ENCODE results near the gene SPRR3.
"Not testable (repeated sequence)": the region's sequence is repeated elsewhere in the genome, so short reads cannot be mapped to it uniquely, and the experiment has no call there.

The SPRR3 gene

GRCh38 chr1:153021829-153022228, 20.3 kb downstream of the SPRR3 start:
- 64% methylated on average over 2 of the region's 2 CpGs for WGBS
- not testable (repeated sequence) for H3K4me1 ChIP-seq (ENCODE audit: insufficient read depth, low read length); H3K27ac ChIP-seq (ENCODE audit: low read depth, low read length)

GRCh38 chr1:153022340-153022739, 20.8 kb downstream of the SPRR3 start:
- not testable (repeated sequence) for H3K27ac ChIP-seq (ENCODE audit: low read depth, low read length); H3K9ac ChIP-seq (ENCODE audit: low read depth, low read length); H3K4me1 ChIP-seq (ENCODE audit: insufficient read depth, low read length); H3K4me3 ChIP-seq (ENCODE audit: low read length); H3K27me3 ChIP-seq (ENCODE audit: insufficient read depth, low read length); H3K36me3 ChIP-seq (ENCODE audit: insufficient read depth, low read length)
- WGBS = 92% methylated on average over 9 of the region's 9 CpGs
- peaks cover 10% of the 10 kb centered on the region; the same call in 1 of the 2 replicates for H3K9me3 ChIP-seq (ENCODE audit: insufficient read depth, low read depth, low read length)

More at GRCh38 chr1:153021829-153022228, 20.3 kb downstream of the SPRR3 start:
- H3K4me3 ChIP-seq (ENCODE audit: low read length); H3K36me3 ChIP-seq (ENCODE audit: insufficient read depth, low read length); H3K9ac ChIP-seq (ENCODE audit: low read depth, low read length); H3K27me3 ChIP-seq (ENCODE audit: insufficient read depth, low read length): not testable (repeated sequence)
- H3K9me3 ChIP-seq (ENCODE audit: insufficient read depth, low read depth, low read length) = peaks cover 10% of the 10 kb centered on the region; the same call in 1 of the 2 replicates

- Histone ChIP-seq H3K4me1 (ENCODE audit: insufficient read depth, low read length) (0 out of 2 replicates have a peak, but pooled peaks cover 7% of the 10 kb centered on the region), H3K36me3 (ENCODE audit: insufficient read depth, low read length) (no peaks in the 10 kb centered on the region), H3K9me3 (ENCODE audit: insufficient read depth, low read depth, low read length) (0 out of 2 replicates have a peak, but pooled peaks cover 6% of the 10 kb centered on the region), H3K27ac (ENCODE audit: low read depth, low read length) (no peak overlapping the region), H3K4me3 (ENCODE audit: low read length) (no peak overlapping the region), H3K9ac (ENCODE audit: low read depth, low read length) (no peak overlapping the region), H3K27me3 (ENCODE audit: insufficient read depth, low read length) (no peaks in the 10 kb centered on the region)
- 85% methylated on average over 7 of the region's 7 CpGs for WGBS
Observed at GRCh38 chr1:153023109-153023508, 21.6 kb downstream of the SPRR3 start.

- 88% methylated on average over 1 of the region's 1 CpG for WGBS
- no peaks in the 10 kb centered on the region for H3K27me3 ChIP-seq (ENCODE audit: insufficient read depth, low read length)
- H3K4me1 ChIP-seq (ENCODE audit: insufficient read depth, low read length) = 0 out of 2 replicates have a peak, but pooled peaks cover 7% of the 10 kb centered on the region
- no peaks in the 10 kb centered on the region for H3K36me3 ChIP-seq (ENCODE audit: insufficient read depth, low read length)
- H3K4me3 ChIP-seq (ENCODE audit: low read length) = no peak overlapping the region
- no peak overlapping the region for H3K9ac ChIP-seq (ENCODE audit: low read depth, low read length)
- 0 out of 2 replicates have a peak, but pooled peaks cover 2% of the 10 kb centered on the region for H3K9me3 ChIP-seq (ENCODE audit: insufficient read depth, low read depth, low read length)
- no peak overlapping the region for H3K27ac ChIP-seq (ENCODE audit: low read depth, low read length)
Observed at GRCh38 chr1:153024413-153024812, 22.9 kb downstream of the SPRR3 start.

GRCh38 chr1:153025797-153026196, 24.2 kb downstream of the SPRR3 start:
- no peak overlapping the region for H3K9ac ChIP-seq (ENCODE audit: low read depth, low read length)
- H3K4me3 ChIP-seq (ENCODE audit: low read length) = no peak overlapping the region
- H3K27me3 ChIP-seq (ENCODE audit: insufficient read depth, low read length) = no peaks in the 10 kb centered on the region
- H3K36me3 ChIP-seq (ENCODE audit: insufficient read depth, low read length) = no peaks in the 10 kb centered on the region
- no peak overlapping the region for H3K27ac ChIP-seq (ENCODE audit: low read depth, low read length)
- 100% methylated on average over 1 of the region's 1 CpG for WGBS
- 0 out of 2 replicates have a peak, but pooled peaks cover 2% of the 10 kb centered on the region for H3K9me3 ChIP-seq (ENCODE audit: insufficient read depth, low read depth, low read length)
- 0 out of 2 replicates have a peak, but pooled peaks cover 7% of the 10 kb centered on the region for H3K4me1 ChIP-seq (ENCODE audit: insufficient read depth, low read length)

- WGBS = 52% methylated on average over 1 of the region's 1 CpG
- no peak overlapping the region for H3K27ac ChIP-seq (ENCODE audit: low read depth, low read length)
- no peak overlapping the region for H3K4me3 ChIP-seq (ENCODE audit: low read length)
Observed at GRCh38 chr1:153028766-153029165, 27.2 kb downstream of the SPRR3 start.

GRCh38 chr1:153030895-153031294, 29.3 kb downstream of the SPRR3 start, which contains the start of gene SPRR1B:
SPRR1B (plus strand) TSS chr1:153031203; CDS start chr1:153032346, 1,143 bp downstream.
- Histone ChIP-seq H3K27me3 (ENCODE audit: insufficient read depth, low read length) (no peaks in the 10 kb centered on the region), H3K4me3 (ENCODE audit: low read length) (no peak within 1 kb of the TSS), H3K27ac (ENCODE audit: low read depth, low read length) (no peak within 1 kb of the TSS), H3K9ac (ENCODE audit: low read depth, low read length) (no peak within 1 kb of the TSS), H3K4me1 (ENCODE audit: insufficient read depth, low read length) (no peaks in the 10 kb centered on the region), H3K9me3 (ENCODE audit: insufficient read depth, low read depth, low read length) (no peaks in the 10 kb centered on the region), H3K36me3 (ENCODE audit: insufficient read depth, low read length) (no peaks in the 10 kb centered on the region)

More at GRCh38 chr1:153028766-153029165, 27.2 kb downstream of the SPRR3 start:
- Histone ChIP-seq H3K27me3 (ENCODE audit: insufficient read depth, low read length) (no peaks in the 10 kb centered on the region), H3K9me3 (ENCODE audit: insufficient read depth, low read depth, low read length) (no peaks in the 10 kb centered on the region), H3K9ac (ENCODE audit: low read depth, low read length) (no peak overlapping the region), H3K4me1 (ENCODE audit: insufficient read depth, low read length) (no peaks in the 10 kb centered on the region), H3K36me3 (ENCODE audit: insufficient read depth, low read length) (no peaks in the 10 kb centered on the region)

GRCh38 chr1:153032073-153032472, 30.5 kb downstream of the SPRR3 start:
- H3K4me3 ChIP-seq (ENCODE audit: low read length) = no peak overlapping the region
- no peaks in the 10 kb centered on the region for H3K4me1 ChIP-seq (ENCODE audit: insufficient read depth, low read length)
- no peak overlapping the region for H3K9ac ChIP-seq (ENCODE audit: low read depth, low read length)
- no peaks in the 10 kb centered on the region for H3K9me3 ChIP-seq (ENCODE audit: insufficient read depth, low read depth, low read length)
- no peak overlapping the region for H3K27ac ChIP-seq (ENCODE audit: low read depth, low read length)
- H3K36me3 ChIP-seq (ENCODE audit: insufficient read depth, low read length) = no peaks in the 10 kb centered on the region
- no peaks in the 10 kb centered on the region for H3K27me3 ChIP-seq (ENCODE audit: insufficient read depth, low read length)

GRCh38 chr1:153032677-153033308, 31.2 kb downstream of the SPRR3 start:
- Histone ChIP-seq H3K9me3 (ENCODE audit: insufficient read depth, low read depth, low read length) (no peaks in the 10 kb centered on the region), H3K9ac (ENCODE audit: low read depth, low read length) (no peak overlapping the region), H3K4me1 (ENCODE audit: insufficient read depth, low read length) (no peaks in the 10 kb centered on the region), H3K27me3 (ENCODE audit: insufficient read depth, low read length) (no peaks in the 10 kb centered on the region), H3K27ac (ENCODE audit: low read depth, low read length) (no peak overlapping the region), H3K36me3 (ENCODE audit: insufficient read depth, low read length) (no peaks in the 10 kb centered on the region), H3K4me3 (ENCODE audit: low read length) (no peak overlapping the region)
- WGBS = 20% methylated on average over 2 of the region's 3 CpGs

GRCh38 chr1:153035211-153035610, 33.7 kb downstream of the SPRR3 start:
- Histone ChIP-seq H3K27ac (ENCODE audit: low read depth, low read length) (no peak overlapping the region), H3K4me1 (ENCODE audit: insufficient read depth, low read length) (no peaks in the 10 kb centered on the region), H3K4me3 (ENCODE audit: low read length) (no peak overlapping the region), H3K9ac (ENCODE audit: low read depth, low read length) (no peak overlapping the region), H3K9me3 (ENCODE audit: insufficient read depth, low read depth, low read length) (no peaks in the 10 kb centered on the region), H3K27me3 (ENCODE audit: insufficient read depth, low read length) (no peaks in the 10 kb centered on the region), H3K36me3 (ENCODE audit: insufficient read depth, low read length) (no peaks in the 10 kb centered on the region)
- WGBS = 100% methylated on average over 1 of the region's 1 CpG

GRCh38 chr1:153040950-153041631, 39.5 kb downstream of the SPRR3 start, which contains the start of gene SPRR2D:
SPRR2D (minus strand) TSS chr1:153041120; CDS start chr1:153040346, 774 bp downstream.
- 64% methylated on average over 4 of the region's 4 CpGs for WGBS
- no peak within 1 kb of the TSS for H3K27ac ChIP-seq (ENCODE audit: low read depth, low read length)
- H3K4me3 ChIP-seq (ENCODE audit: low read length) = no peak within 1 kb of the TSS
- H3K36me3 ChIP-seq (ENCODE audit: insufficient read depth, low read length) = no peaks in the 10 kb centered on the region
- H3K4me1 ChIP-seq (ENCODE audit: insufficient read depth, low read length) = no peaks in the 10 kb centered on the region
- H3K9me3 ChIP-seq (ENCODE audit: insufficient read depth, low read depth, low read length) = no peaks in the 10 kb centered on the region
- H3K9ac ChIP-seq (ENCODE audit: low read depth, low read length) = no peak within 1 kb of the TSS
- no peaks in the 10 kb centered on the region for H3K27me3 ChIP-seq (ENCODE audit: insufficient read depth, low read length)

Measured in HUES64 (cell line).